ENCODE data around the gene ATP10A. TPM values are rescaled to one million over a fixed set of nuclear protein-coding genes. Genes with fewer than 3 reads are reported as not detected.

Gene ATP10A
- polyA plus RNA-seq, 1 of the 3 experiments (the other 2 are of a cell fraction), result not detected

GRCh38 chr15:25775317-25775912 is 87.7 kb downstream of the ATP10A start:
- H3K27ac ChIP-seq (ENCODE audit: low read depth in 2 of 2, low read length in 1 of 2), result no peak overlapping the region
- no peaks in the 10 kb centered on the region for H4K20me1 ChIP-seq (ENCODE audit: insufficient read depth)
- WGBS (ENCODE audit: low lambda C conversion rate), result 49% methylated on average over 12 of the region's 13 CpGs
- no peaks in the 10 kb centered on the region for H3K4me1 ChIP-seq (ENCODE audit: control insufficient read depth in 1 of 2, insufficient read depth in 2 of 2, low read depth in 1 of 2, low read length in 1 of 2)
- H2AFZ ChIP-seq (ENCODE audit: low read depth), result no peak overlapping the region
- H3K9me3 ChIP-seq, result no peaks in the 10 kb centered on the region
- H3K9ac ChIP-seq, result no peak overlapping the region
- ChIA-PET POLR2A (no interaction called here), CTCF (no interaction called here)
- TF ChIP-seq EP300 (IDR thresholded peaks at IDR 0.05; ENCODE audit: borderline replicate concordance in 1 of 2, low read depth in 1 of 2, low read length in 1 of 2), result no peak
- no peaks in the 10 kb centered on the region for H3K36me3 ChIP-seq (replicated peaks in 1 of 2; ENCODE audit: control insufficient read depth in 1 of 2, insufficient read depth in 2 of 2, low read length in 1 of 2)
- no peaks in the 10 kb centered on the region for H3F3A ChIP-seq (replicated peaks; ENCODE audit: insufficient read depth)
- H3K4me3 ChIP-seq (ENCODE audit: low read depth in 2 of 2, low read length in 1 of 2), result no peak overlapping the region
- no peaks in the 10 kb centered on the region for H3K27me3 ChIP-seq (ENCODE audit: insufficient read depth)
- no peaks in the 10 kb centered on the region for H3K9me2 ChIP-seq
- H3K79me2 ChIP-seq (ENCODE audit: insufficient read depth), result no peaks in the 10 kb centered on the region
- DNase-seq, result no peak
- H3K4me2 ChIP-seq, result no peak overlapping the region

GRCh38 chr15:25774871-25775270 is 88.3 kb downstream of the ATP10A start:
- DNase-seq, result no peak
- WGBS (ENCODE audit: low lambda C conversion rate), result 21% methylated on average over 2 of the region's 2 CpGs
- Histone ChIP-seq H3K36me3 (replicated peaks in 1 of 2; ENCODE audit: control insufficient read depth in 1 of 2, insufficient read depth in 2 of 2, low read length in 1 of 2) (no peaks in the 10 kb centered on the region), H3K9ac (no peak overlapping the region), H4K20me1 (ENCODE audit: insufficient read depth) (no peaks in the 10 kb centered on the region), H3F3A (replicated peaks; ENCODE audit: insufficient read depth) (no peaks in the 10 kb centered on the region), H3K4me2 (no peak overlapping the region), H3K9me2 (no peaks in the 10 kb centered on the region), H3K4me3 (ENCODE audit: low read depth in 2 of 2, low read length in 1 of 2) (no peak overlapping the region), H3K9me3 (no peaks in the 10 kb centered on the region), H3K79me2 (ENCODE audit: insufficient read depth) (no peaks in the 10 kb centered on the region), H3K4me1 (ENCODE audit: control insufficient read depth in 1 of 2, insufficient read depth in 2 of 2, low read depth in 1 of 2, low read length in 1 of 2) (no peaks in the 10 kb centered on the region), H3K27me3 (ENCODE audit: insufficient read depth) (no peaks in the 10 kb centered on the region), H3K27ac (ENCODE audit: low read depth in 2 of 2, low read length in 1 of 2) (no peak overlapping the region), H2AFZ (ENCODE audit: low read depth) (no peak overlapping the region)
- CTCF ChIA-PET, result no interaction called here
- POLR2A ChIA-PET, result no interaction called here
- no peak for TF ChIP-seq MXI1 (IDR thresholded peaks at IDR 0.05; ENCODE audit: low read depth, low read length)
- no peak for TF ChIP-seq POLR2AphosphoS5 (IDR thresholded peaks at IDR 0.05; ENCODE audit: low read depth, low read length)
- TF ChIP-seq REST (IDR thresholded peaks at IDR 0.05; ENCODE audit: low read depth, low read length), result no peak
- no peak for TF ChIP-seq MAX (IDR thresholded peaks at IDR 0.05; ENCODE audit: low read depth)
- no peak for TF ChIP-seq JUND (IDR thresholded peaks at IDR 0.05)
- TF ChIP-seq YY1 (IDR thresholded peaks at IDR 0.05; ENCODE audit: low read depth), result no peak
- no peak for TF ChIP-seq RXRA (IDR thresholded peaks at IDR 0.05; ENCODE audit: borderline replicate concordance, low read depth)
- no peak for TF ChIP-seq CTCF (IDR thresholded peaks at IDR 0.05)
- no peak for TF ChIP-seq CHD2 (IDR thresholded peaks at IDR 0.05; ENCODE audit: low read length, partially characterized antibody)
- no peak for TF ChIP-seq EP300 (IDR thresholded peaks at IDR 0.05; ENCODE audit: borderline replicate concordance in 1 of 2, low read depth in 1 of 2, low read length in 1 of 2)
- no peak for TF ChIP-seq USF2 (IDR thresholded peaks at IDR 0.05; ENCODE audit: borderline replicate concordance, low read depth, low read length)
- no peak for TF ChIP-seq TCF12 (IDR thresholded peaks at IDR 0.05)
- no peak for TF ChIP-seq MEF2A (IDR thresholded peaks at IDR 0.05; ENCODE audit: borderline replicate concordance, low read depth)
